ENCODE data around the gene TMEM126B. TPM values are rescaled to one million over a fixed set of nuclear protein-coding genes. Genes with fewer than 3 reads are reported as not detected.

TMEM126B gene
- total RNA-seq, 1 donor from 2014 or later, result 36.4 TPM

- Mint-ChIP-seq H3K27ac (no peak overlapping the region), H3K4me3 (ENCODE audit: low read depth) (no peak overlapping the region), H3K27me3 (no peaks in the 10 kb centered on the region), H3K4me1 (ENCODE audit: low read depth) (peaks cover 4% of the 10 kb centered on the region), H3K36me3 (ENCODE audit: insufficient read depth) (no peaks in the 10 kb centered on the region), H3K9me3 (ENCODE audit: low read depth) (no peaks in the 10 kb centered on the region)
- no peak for TF ChIP-seq CTCF (IDR thresholded peaks at IDR 0.05; ENCODE audit: unreplicated experiment)
- no peak for DNase-seq (ENCODE audit: low spot score, unreplicated experiment)
Observed at GRCh38 chr11:85679576-85679975, 51.2 kb downstream of the TMEM126B start.

DNA sequence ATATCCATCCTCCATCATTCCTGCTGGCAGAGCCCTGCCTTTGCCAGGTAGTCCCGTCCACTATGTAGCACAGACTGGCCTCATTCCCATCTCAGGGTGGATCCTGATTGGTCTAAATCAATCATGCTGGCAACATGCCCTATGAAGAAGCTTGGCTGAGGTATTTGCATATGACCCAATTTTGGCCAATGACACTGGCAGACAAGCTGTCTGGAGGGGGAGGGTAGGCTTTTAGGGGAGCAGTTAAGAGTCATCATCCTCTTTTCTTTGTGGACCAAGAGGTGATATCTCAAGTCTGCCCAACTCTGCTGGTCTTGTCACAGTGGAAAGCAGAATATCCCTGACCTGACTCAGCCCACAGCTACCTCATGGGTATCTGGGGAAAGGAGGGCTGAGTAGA lies 52.5 kb downstream of the TMEM126B start:
- no peaks in the 10 kb centered on the region for H3K36me3 Mint-ChIP-seq (ENCODE audit: insufficient read depth)
- DNase-seq (ENCODE audit: low spot score, unreplicated experiment), result no peak
- TF ChIP-seq CTCF (IDR thresholded peaks at IDR 0.05; ENCODE audit: unreplicated experiment), result no peak
- no peak overlapping the region for H3K27ac Mint-ChIP-seq
- peaks cover 4% of the 10 kb centered on the region for H3K4me1 Mint-ChIP-seq (ENCODE audit: low read depth)
- no peaks in the 10 kb centered on the region for H3K27me3 Mint-ChIP-seq
- no peak overlapping the region for H3K4me3 Mint-ChIP-seq (ENCODE audit: low read depth)
- H3K9me3 Mint-ChIP-seq (ENCODE audit: low read depth), result no peaks in the 10 kb centered on the region

GRCh38 chr11:85682330-85683305 lies 54.2 kb downstream of the TMEM126B start:
- TF ChIP-seq CTCF (IDR thresholded peaks at IDR 0.05; ENCODE audit: unreplicated experiment), result no peak
- Mint-ChIP-seq H3K4me3 (ENCODE audit: low read depth) (no peak overlapping the region), H3K27ac (no peak overlapping the region), H3K27me3 (no peaks in the 10 kb centered on the region), H3K36me3 (ENCODE audit: insufficient read depth) (no peaks in the 10 kb centered on the region), H3K9me3 (ENCODE audit: low read depth) (no peaks in the 10 kb centered on the region), H3K4me1 (ENCODE audit: low read depth) (peaks cover 9% of the 10 kb centered on the region)
- DNase-seq (ENCODE audit: low spot score, unreplicated experiment), result no peak

DNA sequence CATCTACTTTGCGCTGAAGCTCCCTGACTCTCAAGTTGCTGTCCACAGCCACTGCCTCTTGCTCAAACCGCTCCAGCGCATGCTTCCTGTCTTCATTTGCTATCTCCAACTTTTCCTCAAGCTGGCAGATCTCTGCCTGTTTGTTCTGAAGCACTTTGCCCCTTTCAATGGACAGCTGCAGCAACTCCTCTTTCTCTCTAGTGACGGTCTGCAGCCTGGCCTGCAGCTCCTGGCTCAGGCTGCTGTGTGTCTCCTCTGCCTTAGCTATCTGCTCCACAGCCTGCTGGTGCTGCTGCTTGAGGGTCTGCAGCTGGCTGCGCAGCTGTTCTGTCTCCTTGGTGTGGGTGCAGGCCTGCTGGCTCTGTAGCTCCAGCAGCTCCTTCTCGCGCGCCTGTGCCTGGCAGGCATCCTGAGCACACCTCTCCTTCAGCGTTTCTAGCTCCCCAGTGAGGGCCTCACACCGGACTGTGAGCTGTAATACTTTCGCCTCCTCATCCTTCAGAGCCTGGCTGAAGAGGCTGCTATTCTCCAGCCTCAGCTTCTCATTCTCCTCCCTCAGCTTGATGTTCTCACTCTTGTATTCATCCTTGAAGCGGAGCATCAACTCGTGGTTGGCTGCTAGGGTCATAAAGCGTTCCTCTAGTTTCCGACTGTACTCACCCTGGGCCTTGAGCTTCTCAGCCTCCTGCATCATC lies 56.9 kb downstream of the TMEM126B start:
- no peak for TF ChIP-seq CTCF (IDR thresholded peaks at IDR 0.05; ENCODE audit: unreplicated experiment)
- no peaks in the 10 kb centered on the region for H3K36me3 Mint-ChIP-seq (ENCODE audit: insufficient read depth)
- no peaks in the 10 kb centered on the region for H3K27me3 Mint-ChIP-seq
- DNase-seq (ENCODE audit: low spot score, unreplicated experiment), result no peak
- H3K27ac Mint-ChIP-seq, result no peak overlapping the region
- peaks cover 9% of the 10 kb centered on the region for H3K4me1 Mint-ChIP-seq (ENCODE audit: low read depth)
- no peaks in the 10 kb centered on the region for H3K9me3 Mint-ChIP-seq (ENCODE audit: low read depth)
- H3K4me3 Mint-ChIP-seq (ENCODE audit: low read depth), result no peak overlapping the region

- no peak for TF ChIP-seq CTCF (IDR thresholded peaks at IDR 0.05; ENCODE audit: unreplicated experiment)
- peak within 1 kb of the TSS; percentile 3 for H3K27ac Mint-ChIP-seq
- peaks cover 9% of the 10 kb centered on the region for H3K4me1 Mint-ChIP-seq (ENCODE audit: low read depth)
- DNase-seq (ENCODE audit: low spot score, unreplicated experiment), result no peak
- no peaks in the 10 kb centered on the region for H3K9me3 Mint-ChIP-seq (ENCODE audit: low read depth)
- no peaks in the 10 kb centered on the region for H3K36me3 Mint-ChIP-seq (ENCODE audit: insufficient read depth)
- H3K4me3 Mint-ChIP-seq (ENCODE audit: low read depth), result no peak within 1 kb of the TSS
- H3K27me3 Mint-ChIP-seq, result no peaks in the 10 kb centered on the region
Observed at GRCh38 chr11:85685820-85686459, 57.5 kb downstream of the TMEM126B start, which contains the start of gene CCDC89. Gene CCDC89, minus strand, starts transcription at chr11:85686195. Its CDS starts 65 bp downstream, at chr11:85686130.

Measured in progenitor cell of endocrine pancreas (in vitro differentiated cells).